GM20000 (cell line): ENCODE data around the gene DCXR.

ENCODE experiments used
- DNase-seq: peaks from one replicate; pipeline ENCODE4 v3.0.0; 2012; ENCODE audit warnings: low spot score
- TF ChIP-seq, protein P1 (sequence below): IDR thresholded peaks from 2 replicates; pipeline ENCODE4 v1.5.1; 2012; ENCODE audit warnings: mild to moderate bottlenecking, control low read depth; ENCODE audit errors: extremely low read depth, missing control alignments

The DCXR gene

DNA sequence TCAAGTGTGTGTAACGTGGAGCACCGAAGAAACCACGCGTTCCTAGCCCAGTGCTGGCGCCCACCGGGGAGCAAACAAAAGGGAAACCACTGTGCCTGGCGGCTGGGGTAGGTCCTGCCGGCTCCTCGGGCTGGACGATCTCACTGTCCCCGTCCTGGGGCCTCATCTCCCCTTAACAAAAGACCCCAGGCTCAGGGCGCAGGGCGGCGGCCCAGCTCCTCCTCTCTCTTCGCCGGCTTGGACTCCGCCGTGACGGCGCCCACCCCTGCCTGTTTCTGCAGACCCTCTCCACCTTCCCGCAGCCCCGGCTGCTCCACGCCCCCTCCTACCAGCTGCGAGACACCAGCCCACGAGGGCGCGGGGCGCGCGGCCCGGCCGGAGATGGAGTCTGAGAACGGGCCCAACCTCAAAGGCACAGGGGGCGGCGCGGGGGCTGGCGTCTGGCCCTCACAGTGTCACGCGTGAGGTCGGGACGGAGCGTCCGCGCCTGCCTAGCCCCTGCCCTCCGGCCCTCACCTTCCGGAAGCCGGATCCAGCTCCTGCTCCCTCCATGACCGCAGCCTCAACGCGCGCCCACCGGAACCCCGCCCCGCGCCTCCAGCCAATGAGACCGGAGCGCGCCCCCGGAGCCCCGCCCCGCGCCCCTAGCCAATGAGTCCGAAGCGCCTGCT, 15.1 kb downstream of the DCXR start, which contains the start of gene CENPX:
Gene CENPX, minus strand, starts transcription at position 569 of the 671 bp plus-strand sequence. Its CDS starts 17 bp downstream, at position 552.
- DNase-seq: peak; percentile 100
- TF ChIP-seq, protein P1, sequence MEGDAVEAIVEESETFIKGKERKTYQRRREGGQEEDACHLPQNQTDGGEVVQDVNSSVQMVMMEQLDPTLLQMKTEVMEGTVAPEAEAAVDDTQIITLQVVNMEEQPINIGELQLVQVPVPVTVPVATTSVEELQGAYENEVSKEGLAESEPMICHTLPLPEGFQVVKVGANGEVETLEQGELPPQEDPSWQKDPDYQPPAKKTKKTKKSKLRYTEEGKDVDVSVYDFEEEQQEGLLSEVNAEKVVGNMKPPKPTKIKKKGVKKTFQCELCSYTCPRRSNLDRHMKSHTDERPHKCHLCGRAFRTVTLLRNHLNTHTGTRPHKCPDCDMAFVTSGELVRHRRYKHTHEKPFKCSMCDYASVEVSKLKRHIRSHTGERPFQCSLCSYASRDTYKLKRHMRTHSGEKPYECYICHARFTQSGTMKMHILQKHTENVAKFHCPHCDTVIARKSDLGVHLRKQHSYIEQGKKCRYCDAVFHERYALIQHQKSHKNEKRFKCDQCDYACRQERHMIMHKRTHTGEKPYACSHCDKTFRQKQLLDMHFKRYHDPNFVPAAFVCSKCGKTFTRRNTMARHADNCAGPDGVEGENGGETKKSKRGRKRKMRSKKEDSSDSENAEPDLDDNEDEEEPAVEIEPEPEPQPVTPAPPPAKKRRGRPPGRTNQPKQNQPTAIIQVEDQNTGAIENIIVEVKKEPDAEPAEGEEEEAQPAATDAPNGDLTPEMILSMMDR: no peak

DNA sequence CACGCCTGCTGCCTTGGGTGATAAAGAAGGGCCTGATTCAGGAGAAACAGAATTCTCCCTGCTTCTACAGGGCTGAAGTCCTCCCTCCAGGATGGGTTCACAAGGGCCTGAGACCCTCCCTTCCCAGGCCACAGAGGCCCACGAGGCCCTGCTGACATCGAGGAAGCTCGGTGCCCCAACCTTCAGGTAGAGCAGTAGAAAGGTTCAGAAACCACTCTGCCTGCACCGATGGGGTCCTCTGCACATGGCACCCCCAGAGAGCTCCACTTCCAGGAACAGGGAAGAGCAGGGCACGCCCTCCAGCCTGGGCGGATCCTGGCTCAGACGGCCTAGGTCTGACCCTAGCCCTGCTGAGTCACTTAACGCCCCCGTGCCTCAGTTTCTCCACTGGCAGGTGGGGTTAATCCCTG, 15.6 kb downstream of the DCXR start:
- TF ChIP-seq, protein P1: no peak
- DNase-seq: no peak

DNA sequence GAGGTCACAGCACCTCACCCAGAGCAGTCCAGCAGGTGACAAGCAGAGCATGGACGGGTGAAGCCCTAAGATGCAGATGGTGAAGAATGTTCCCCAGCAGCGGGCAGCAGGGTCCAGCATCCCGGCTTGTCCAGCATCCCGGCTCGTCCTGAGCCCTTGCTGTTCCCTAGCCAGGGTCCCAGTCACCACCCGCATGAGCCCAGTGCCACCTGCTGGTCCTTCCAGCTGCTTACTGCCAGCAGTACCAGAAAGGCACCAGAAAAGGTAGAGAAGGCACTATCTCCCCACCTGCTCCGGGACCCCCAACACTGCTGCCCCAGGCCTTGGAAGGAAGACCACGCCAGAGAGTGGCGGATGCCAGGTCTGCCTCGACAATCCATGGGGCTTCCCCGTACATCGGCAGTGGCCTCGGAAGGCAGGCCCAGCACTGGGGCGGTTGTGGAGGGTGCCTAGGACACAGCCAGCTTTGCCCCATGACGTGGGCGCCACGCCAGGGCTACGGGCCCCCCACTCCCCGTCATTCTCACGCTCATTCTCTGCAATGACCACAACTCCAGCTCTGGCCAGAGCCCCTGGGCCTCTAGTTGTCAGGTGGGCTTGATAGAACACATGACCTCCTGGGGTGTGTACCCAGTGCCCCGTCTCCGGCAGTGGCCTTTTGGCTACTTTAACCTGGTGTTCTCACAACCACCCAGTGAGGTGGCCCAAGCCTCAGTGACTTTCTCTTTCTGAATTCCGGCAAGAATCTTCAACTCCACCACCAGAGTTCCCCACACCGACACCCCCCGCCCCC, 16.2 kb downstream of the DCXR start:
- TF ChIP-seq, protein P1: peak; percentile 60
- peak; percentile 71 for DNase-seq

DNA sequence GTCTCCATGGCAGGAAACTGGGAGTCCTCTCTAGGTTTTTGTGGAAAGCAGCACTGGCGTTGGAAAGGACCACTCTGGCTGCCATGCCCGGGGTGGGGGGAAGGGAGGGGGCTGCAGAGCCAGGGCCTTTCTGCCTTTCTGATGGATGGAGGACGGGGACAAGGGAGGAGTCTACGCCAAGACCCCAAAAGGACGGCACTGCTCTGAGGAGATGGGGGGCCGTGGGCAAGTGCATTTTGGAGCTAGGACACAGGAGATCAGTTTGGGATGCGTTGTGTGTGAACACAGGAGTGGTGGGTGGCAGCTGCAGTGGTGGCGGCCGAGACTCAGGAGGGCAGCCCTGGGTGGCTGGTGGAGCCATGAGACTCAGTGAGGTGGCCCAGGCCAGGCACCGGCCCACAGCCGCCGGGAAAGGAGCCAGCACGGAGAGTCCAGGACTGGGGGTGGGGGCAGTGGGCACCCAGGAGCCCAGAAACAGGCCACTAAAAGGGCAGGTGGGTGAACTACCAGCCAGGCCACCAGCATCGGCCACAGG, 16.9 kb downstream of the DCXR start:
- TF ChIP-seq, protein P1: no peak
- DNase-seq: no peak

DNA sequence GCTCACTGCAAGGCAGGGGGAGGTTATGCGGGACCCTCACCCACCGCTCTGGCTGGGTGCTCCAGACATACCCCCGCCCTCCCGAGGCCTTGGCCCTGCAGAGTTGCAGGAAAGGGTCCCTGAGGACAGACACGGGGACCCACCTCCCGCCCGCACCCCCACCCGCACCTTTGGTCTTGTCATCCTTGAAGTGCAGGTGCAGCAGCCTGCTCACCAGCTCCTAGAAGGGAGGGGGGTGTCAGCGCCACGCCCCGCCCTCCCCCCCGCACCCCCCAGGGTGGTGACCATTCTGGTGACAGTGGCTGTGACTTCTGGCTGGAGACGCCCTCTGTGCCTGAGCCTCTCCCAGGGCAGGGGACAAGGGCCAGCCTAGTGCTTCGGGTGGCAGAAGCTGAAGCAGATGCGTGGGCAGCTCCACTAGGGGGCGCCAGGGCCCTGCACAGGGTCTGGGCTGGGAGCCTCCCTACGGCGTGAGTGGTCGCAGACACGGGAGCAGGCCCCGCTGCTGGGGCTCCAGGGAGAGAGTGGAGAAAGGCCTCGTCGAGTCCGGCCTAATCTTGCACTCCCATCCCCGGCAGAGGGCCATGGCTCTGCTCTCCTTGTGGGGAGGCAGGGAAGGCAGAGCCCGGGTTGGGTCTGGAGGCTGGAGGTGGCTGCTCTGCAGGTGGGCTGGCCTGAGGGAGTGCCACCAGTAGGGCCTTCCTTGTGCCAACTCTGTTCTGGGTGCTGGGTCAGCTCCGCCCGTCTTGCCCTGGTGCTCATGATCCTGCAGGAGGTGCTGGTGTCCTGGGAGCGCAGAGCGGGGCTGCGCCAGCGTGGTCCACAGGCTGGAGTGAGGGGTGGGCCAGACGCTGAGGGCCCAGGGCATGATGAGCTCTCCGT, 17.6 kb downstream of the DCXR start:
- DNase-seq: peak; percentile 88
- TF ChIP-seq, protein P1: peak; percentile 90

DNA sequence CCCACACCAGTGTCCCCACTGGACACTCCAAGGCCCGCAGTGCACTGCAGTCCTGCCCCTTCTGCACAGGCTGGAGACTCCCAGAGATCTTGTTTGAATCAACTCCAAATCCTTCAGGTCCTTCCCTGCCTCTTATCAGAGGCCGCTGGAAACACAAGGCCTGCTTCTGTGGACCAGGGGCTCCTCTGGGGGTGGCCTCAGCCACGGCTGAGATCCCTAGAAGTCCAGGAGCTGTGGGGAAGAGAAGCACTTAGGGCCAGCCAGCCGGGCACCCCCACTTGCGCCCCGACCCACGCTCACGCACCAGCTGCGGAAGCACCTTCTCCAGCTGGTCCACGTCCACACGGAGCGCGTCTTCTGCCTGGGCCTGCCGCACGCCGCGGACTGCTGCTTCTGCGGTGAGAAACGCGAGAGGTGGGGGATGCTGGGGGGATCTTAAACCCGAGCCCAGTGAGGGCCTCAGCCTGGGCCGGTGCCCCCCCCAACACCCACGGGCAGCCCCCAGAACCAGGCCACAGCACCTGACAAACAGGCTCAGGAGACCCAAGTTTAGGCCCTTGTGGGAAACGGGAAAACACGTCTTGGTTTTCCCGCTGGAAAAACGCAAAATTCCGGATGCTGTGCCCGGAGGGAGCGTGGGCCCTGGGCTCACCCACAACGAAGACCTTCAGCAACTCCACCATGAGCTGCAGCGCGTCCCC, 18.4 kb downstream of the DCXR start:
- no peak for DNase-seq
- TF ChIP-seq, protein P1: no peak
